ENCODE results near the gene BSCL2.
"Not testable (repeated sequence)": the region's sequence is repeated elsewhere in the genome, so short reads cannot be mapped to it uniquely, and the experiment has no call there.

The BSCL2 gene

DNA sequence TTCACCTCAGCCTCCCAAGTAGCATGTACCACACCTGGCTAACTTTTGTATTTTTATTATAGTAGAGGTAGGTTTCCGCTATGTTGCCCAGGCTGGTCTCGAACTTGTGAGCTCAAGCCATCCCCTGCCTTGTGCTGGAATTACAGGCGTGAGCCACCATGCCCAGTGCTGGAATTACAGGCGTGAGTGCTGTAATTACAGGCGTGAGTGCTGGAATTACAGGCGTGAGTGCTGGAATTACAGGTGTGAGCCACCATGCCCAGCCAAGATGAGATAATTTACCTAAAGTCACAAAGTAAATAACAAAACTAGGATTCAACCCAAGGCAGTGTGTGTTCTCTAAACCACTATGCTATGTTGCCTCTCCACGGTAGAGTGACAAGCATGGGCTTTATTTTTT lies 24.7 kb downstream of the BSCL2 start:
- no peak for DNase-seq

DNA sequence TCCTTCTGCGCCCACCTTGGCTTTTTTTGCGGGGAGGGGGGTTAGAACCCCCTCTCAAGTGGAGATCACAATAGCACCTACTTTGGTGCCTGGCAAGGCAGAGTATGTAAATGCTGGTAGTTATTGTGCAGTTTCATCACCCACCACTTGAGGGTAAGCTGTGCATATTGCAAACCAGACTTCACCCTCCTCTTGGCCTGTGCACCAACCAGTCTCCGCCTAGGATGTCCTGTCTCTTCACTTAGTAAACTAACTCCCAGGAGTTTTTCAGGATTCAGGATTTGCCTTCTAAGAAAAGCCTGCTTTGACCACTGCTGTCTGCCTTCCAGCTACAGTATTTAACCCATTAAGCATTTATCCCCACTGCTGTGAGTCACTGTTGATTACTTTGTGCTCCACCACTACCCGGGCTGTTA lies 26.4 kb downstream of the BSCL2 start:
- DNase-seq: peak; percentile 74

GRCh38 chr11:62678770-62679696 lies 28.2 kb downstream of the BSCL2 start, which contains the start of gene UBXN1:
Gene UBXN1 (minus strand): TSS chr11:62679073. CDS start chr11:62678923, 150 bp downstream.
- DNase-seq: peak; percentile 71

DNA sequence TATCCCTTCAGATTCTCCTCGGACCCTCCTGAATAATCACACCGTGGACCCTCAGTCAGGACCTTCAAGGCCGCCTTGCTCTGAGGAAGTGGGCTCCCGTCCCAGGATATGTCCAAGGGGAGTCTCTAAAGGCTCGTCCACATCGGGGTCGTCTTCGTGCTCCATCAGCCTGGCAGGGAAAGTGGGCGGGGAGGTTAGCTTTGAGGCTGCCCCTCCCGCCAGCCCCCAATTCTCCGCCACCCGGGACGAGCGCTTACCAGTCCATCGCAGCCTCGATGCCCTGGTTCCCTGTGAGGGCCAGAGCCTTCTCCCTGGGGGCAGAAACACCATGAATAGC lies 28.8 kb downstream of the BSCL2 start:
- DNase-seq: no peak

GRCh38 chr11:62677714-62678113 lies 29.5 kb downstream of the BSCL2 start:
- no peak for DNase-seq

DNA sequence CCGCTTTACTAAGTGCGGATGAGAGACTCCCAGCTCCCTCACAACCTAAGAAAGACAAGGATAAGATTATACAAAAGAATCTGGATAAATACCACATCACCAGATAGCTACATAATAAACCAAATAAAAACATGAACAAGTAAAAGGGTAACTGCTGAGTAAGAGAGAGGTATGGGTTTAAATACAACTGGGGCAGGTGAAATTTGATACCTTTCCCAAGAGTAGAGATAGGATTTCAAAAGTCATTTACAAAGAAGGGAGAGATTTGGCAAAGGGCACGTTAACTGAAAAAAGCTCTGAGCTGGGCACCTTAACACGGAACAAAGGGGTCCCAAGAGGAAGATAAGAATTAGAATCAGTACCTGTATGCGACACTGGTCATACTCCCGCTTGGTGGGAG lies 30.1 kb downstream of the BSCL2 start:
- no peak for DNase-seq

DNA sequence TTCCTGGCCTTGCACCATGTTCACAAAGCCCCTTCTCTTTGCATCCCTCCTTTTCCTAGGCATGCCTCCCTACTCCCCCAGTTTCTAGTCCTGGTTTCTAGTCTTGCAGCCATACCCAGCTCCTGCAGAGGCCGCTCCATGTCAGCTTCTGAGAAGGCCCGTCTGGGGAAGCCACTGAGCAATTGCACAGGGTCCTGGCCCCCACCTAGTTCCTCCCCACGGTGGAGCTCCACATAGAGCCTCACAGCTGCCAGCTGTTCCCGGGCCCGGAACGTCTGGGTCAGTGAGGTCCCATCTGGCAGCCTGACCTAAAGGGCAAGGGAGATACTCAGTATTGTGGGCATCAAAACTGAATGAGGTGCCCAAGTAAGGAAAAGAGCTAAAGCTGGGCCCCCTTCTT lies 30.5 kb downstream of the BSCL2 start:
- no peak for DNase-seq

DNA sequence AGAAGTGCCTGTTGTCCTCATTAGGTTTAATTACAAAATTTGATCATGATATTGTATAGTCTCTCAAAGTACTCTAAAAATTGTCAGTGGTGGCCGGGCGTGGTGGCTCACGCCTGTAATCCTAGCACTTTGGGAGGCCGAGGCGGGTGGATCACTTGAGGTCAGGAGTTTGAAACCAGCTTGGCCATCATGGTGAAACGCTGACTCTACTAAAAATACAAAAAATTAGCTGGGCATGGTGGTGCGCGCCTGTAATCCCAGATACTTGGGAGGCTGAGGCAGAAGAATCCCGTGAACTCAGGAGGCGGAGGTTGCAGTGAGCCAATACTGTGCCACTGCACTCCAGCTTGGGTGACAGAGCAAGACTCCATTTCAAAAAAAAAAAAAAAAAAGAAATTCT lies 31.8 kb downstream of the BSCL2 start:
- DNase-seq: not testable (repeated sequence)

GRCh38 chr11:62673196-62673525 lies 34.1 kb downstream of the BSCL2 start:
- no peak for DNase-seq

- peak; percentile 84 for DNase-seq
Observed at GRCh38 chr11:62671608-62672389, 35.4 kb downstream of the BSCL2 start, which contains the start of the genes LBHD1 and UQCC3. Gene LBHD1 (minus strand): TSS chr11:62672267. CDS start chr11:62670031, 2,236 bp downstream. Gene UQCC3 (plus strand): TSS chr11:62671673. CDS start chr11:62671746, 73 bp downstream.

GRCh38 chr11:62671236-62671607 lies 36.0 kb downstream of the BSCL2 start:
- DNase-seq: no peak

GRCh38 chr11:62669420-62670161 lies 37.6 kb downstream of the BSCL2 start:
- DNase-seq: no peak

GRCh38 chr11:62667460-62667859 lies 39.8 kb downstream of the BSCL2 start:
- DNase-seq: no peak

GRCh38 chr11:62666259-62666926 lies 40.8 kb downstream of the BSCL2 start:
- DNase-seq: no peak

DNA sequence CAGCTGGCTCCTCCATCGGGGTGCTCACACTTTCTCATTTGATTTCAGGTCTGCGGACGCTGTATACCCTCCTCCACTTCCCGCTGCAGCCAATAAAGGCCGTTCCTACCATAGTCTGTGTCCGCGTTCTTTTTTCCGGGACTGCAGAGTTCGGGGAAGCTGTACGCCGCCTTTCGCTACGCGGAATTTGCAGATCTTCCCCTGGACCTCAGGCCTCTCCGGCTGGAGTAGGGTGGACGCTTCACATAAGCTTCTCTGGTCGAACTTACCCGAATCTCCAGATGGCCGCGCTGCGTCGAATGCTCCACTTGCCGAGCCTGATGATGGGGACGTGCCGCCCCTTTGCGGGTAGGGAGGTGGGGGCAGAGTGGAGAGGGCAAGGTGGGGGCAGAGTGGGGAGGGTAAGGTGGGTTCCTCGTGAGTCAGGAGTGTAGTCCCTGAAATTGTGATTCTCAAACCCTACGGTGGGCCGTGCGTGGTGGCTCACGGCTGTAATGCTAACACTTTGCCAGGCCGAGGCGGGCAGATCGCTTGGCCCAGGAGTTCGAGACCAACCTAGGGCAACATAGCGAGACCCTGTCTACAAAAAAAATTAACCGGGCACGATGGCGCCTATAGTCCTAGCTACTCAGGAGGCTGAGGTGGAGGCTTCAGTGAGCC lies 41.5 kb downstream of the BSCL2 start:
- no peak for DNase-seq

DNA sequence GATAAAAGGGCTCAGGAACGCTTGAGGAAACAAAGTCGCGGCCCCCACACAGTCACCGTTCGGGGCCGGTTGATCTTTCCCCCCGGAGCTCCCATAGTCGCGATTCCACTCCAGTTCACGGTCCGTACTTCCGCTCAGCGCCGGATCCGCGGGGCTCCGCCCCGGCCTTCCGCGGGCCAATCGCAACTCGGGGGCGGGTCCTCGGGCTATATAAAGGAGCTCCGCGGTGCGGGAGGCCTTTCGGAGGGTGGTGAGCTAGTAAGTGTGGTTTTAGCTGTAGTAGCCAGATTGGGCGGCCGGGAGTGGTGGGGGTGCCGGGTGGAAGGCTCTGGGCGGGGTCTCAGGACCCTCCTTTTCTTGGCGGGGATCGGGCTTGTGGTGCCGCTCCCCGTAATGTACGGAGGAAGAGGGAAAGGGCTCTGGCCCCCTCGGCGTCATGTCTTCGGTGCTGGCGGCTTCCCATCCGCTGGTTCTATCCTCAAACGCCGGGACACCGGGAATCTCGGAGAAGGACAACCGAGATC lies 42.1 kb downstream of the BSCL2 start, which contains the start of the genes C11orf98 and CSKMT:
Gene C11orf98 (minus strand): TSS at position 136 of the 524 bp plus-strand sequence. CDS start 41 bp downstream, at position 95.
Gene CSKMT (plus strand): TSS at position 238 of the 524 bp plus-strand sequence. CDS start 568 bp downstream, outside the sequence.
- peak; percentile 93 for DNase-seq

DNA sequence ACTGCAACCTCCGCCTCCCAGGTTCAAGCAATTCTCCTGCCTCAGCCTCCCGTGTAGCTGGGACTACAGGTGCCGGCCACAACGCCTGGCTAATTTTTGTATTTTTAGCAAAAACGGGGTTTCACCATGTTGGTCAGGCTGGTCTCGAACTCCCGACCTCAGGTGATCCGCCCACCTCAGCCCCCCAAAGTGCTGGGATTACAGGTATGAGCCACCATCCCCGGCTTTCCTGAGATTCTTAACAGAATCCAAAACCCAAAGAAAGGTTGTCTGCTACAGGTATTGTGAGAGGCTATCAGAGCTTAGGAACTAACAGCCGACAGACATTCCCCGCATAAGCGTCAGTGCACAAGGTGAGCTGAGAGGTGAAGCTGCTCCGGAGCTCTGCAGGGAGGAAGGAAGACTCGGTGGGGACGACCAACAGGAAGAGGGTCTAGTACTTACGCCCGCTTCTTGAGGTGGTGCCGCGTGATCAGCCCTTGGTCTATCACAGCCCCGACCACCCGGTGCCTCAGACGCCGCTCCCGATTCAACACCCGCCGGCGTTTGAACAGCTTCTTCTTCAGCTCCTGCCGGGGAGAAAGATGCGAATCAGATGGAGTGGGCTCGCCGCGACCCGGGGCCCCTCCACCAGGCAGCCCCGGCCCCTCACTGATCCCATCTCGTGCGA lies 42.7 kb downstream of the BSCL2 start:
- peak; percentile 74 for DNase-seq

DNA sequence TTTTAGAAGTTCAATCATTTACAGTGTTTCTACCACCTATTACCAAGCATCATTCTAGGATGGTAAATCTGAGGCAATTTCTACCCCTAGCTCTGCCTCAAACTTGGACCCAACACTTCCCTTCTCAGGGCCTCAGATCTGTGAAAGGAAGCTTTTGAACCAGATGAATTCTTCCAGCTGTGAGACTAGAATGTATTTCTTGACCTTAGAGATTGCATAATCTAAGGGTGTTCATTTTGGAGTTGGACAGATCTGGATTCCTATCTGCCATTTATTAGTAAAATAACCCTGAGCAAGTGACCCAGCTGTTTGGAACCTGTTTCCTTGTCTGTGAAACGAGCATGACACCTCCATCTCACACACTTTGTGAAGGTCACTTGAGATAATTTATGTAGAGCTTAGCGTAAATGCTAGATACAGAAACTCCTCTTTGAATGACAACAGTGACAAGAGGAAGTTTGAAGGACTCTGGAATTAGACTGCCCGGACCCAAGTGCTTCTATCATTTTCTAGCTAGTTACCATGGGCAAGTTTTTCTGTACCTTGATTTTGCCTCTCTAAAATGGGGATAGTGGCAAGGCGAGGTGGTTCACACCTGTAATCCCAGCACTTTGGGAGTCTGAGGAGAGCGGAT lies 50.3 kb downstream of the BSCL2 start:
- DNase-seq: no peak

DNA sequence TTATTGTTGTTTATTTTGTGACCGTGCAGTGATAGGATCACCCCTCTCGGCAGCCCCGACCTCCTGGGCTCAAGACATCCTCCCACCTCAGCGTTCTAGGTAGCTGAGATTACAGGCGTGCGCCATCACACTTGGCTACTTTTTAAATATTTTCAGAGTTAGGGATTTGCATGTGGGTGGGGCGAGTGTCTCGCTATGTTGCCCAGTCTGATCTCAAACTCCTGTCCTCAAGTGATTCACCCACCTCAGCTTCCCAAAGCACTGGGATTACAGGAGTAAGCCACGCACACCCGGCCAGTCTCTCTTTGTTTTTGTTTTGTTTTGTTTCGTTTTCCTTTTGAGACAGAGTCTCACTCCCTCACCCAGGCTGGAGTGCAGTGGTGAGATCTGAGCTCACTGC lies 52.9 kb downstream of the BSCL2 start:
- no peak for DNase-seq
